Activated CD8-positive, alpha-beta memory T cell treated with anti-CD3 and anti-CD28 coated beads for 48 hours (primary cell): ENCODE measurements around the gene ROR1.

Experiments used
- DNase-seq, 3 experiments: peaks; one replicate each; pipeline ENCODE4 v3.0.0-alpha.2; 2020; ENCODE audit warnings: low read depth in 2 of 3, low spot score in 2 of 3

The ROR1 gene

GRCh38 chr1:64046891-64047290, 273.1 kb downstream of the ROR1 start:
- DNase-seq: no peak

GRCh38 chr1:64047549-64047996, 273.8 kb downstream of the ROR1 start:
- no peak for DNase-seq

- DNase-seq: no peak
Measured at GRCh38 chr1:64049900-64050540, 276.2 kb downstream of the ROR1 start.

- no peak for DNase-seq
Measured at GRCh38 chr1:64050601-64051000, 276.8 kb downstream of the ROR1 start.

GRCh38 chr1:64051796-64052195, 278.0 kb downstream of the ROR1 start:
- DNase-seq: no peak

GRCh38 chr1:64052777-64053176, 279.0 kb downstream of the ROR1 start:
- DNase-seq: no peak

- DNase-seq: no peak
Measured at GRCh38 chr1:64055310-64055709, 281.5 kb downstream of the ROR1 start.

GRCh38 chr1:64059556-64059955, 285.7 kb downstream of the ROR1 start:
- DNase-seq: no peak

- DNase-seq: no peak
Measured at GRCh38 chr1:64060611-64061302, 286.9 kb downstream of the ROR1 start.

GRCh38 chr1:64061430-64062104, 287.8 kb downstream of the ROR1 start:
- DNase-seq: no peak

GRCh38 chr1:64062529-64062928, 288.7 kb downstream of the ROR1 start:
- no peak for DNase-seq

GRCh38 chr1:64062941-64063581, 289.2 kb downstream of the ROR1 start:
- DNase-seq: no peak

GRCh38 chr1:64065571-64065970, 291.8 kb downstream of the ROR1 start:
- DNase-seq: no peak

- no peak for DNase-seq
Measured at GRCh38 chr1:64072089-64072793, 298.4 kb downstream of the ROR1 start.

GRCh38 chr1:64073705-64074104, 299.9 kb downstream of the ROR1 start:
- no peak for DNase-seq

- no peak for DNase-seq
Measured at GRCh38 chr1:64074767-64075166, 300.9 kb downstream of the ROR1 start.

GRCh38 chr1:64077281-64077940, 303.6 kb downstream of the ROR1 start:
- DNase-seq: no peak

- no peak for DNase-seq
Measured at GRCh38 chr1:64080941-64081562, 307.2 kb downstream of the ROR1 start.

- DNase-seq: no peak
Measured at GRCh38 chr1:64082459-64082858, 308.6 kb downstream of the ROR1 start.

GRCh38 chr1:64084451-64084850, 310.6 kb downstream of the ROR1 start:
- no peak for DNase-seq
